Adrenal gland (tissue), 5 donors: ENCODE measurements around the gene TXLNB.

Experiments used
- POLR2A ChIP-seq, 2 donors: fragments of 450-650 bp; IDR thresholded peaks; one replicate each; pipeline ENCODE4 v1.6.1; 2017; ENCODE audit warnings: antibody characterized with exemption in 2 of 2, mild to moderate bottlenecking in 2 of 2, moderate library complexity in 1 of 2
- TF ChIP-seq, protein P1 (sequence below), 6 experiments: fragments of 450-650 bp in 4 of 6; fragments of 200-600 bp in 2 of 6; sonication (generic) in 1 of 6; IDR thresholded peaks; 1 replicate in 5 of 6; 2 replicates in 1 of 6; pipeline versions ENCODE4 v1.5.1 to v1.8.0; 2016 to 2021; ENCODE audit warnings: antibody characterized with exemption in 6 of 6, mild to moderate bottlenecking in 2 of 6, moderate library complexity in 1 of 6
- donor health status: DM: no; HTN: no; CAD: no.

DNA sequence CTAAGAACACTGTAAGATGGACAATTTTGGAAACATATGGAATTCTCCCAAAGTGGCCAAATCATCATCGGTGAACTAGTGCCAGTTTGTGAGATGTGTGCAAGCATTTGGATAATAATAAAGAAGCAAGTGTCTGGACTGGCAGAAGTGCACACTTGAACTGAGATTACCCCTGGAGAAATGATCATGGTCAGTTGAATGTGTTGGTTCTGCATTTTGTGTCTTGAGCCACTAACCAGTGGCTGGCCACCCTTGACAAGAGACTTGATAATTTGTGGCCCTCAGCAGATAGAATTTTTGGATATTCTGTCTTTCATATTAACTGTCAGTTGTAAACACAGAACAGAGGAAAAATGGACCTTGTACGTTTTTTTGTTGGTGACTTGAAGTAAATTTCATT, 45.2 kb upstream of the TXLNB start:
- TF ChIP-seq, protein P1, sequence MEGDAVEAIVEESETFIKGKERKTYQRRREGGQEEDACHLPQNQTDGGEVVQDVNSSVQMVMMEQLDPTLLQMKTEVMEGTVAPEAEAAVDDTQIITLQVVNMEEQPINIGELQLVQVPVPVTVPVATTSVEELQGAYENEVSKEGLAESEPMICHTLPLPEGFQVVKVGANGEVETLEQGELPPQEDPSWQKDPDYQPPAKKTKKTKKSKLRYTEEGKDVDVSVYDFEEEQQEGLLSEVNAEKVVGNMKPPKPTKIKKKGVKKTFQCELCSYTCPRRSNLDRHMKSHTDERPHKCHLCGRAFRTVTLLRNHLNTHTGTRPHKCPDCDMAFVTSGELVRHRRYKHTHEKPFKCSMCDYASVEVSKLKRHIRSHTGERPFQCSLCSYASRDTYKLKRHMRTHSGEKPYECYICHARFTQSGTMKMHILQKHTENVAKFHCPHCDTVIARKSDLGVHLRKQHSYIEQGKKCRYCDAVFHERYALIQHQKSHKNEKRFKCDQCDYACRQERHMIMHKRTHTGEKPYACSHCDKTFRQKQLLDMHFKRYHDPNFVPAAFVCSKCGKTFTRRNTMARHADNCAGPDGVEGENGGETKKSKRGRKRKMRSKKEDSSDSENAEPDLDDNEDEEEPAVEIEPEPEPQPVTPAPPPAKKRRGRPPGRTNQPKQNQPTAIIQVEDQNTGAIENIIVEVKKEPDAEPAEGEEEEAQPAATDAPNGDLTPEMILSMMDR (IDR thresholded peaks at IDR 0.05) = no peak
- no peak for TF ChIP-seq POLR2A (IDR thresholded peaks at IDR 0.05)
